ENCODE data around the gene GALNT13.

The GALNT13 gene

DNA sequence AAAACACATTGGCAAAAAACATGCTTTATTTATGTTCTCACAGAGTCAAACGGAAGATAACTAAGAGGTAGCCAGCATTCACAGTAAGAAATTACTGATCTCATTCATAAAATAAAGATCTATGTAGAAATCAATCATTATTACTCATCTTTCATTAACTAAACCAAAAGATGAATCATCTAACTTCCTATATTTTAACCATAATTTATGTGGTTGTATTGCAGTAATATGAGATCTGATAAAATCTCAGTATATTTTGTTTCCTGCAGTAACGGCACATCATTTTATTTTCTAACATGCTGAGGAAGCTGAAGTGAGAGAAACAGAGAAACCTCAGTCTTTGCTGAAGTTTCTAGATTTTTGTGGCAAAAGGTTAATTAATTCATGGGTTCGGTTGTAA is 375.8 kb downstream of the GALNT13 start:
- no peak overlapping the region for H3K27ac ChIP-seq (ENCODE audit: poor library complexity, severe bottlenecking)
- H3K36me3 ChIP-seq (ENCODE audit: low read depth): no peaks in the 10 kb centered on the region
- DNase-seq (ENCODE audit: low spot score): no peak

DNA sequence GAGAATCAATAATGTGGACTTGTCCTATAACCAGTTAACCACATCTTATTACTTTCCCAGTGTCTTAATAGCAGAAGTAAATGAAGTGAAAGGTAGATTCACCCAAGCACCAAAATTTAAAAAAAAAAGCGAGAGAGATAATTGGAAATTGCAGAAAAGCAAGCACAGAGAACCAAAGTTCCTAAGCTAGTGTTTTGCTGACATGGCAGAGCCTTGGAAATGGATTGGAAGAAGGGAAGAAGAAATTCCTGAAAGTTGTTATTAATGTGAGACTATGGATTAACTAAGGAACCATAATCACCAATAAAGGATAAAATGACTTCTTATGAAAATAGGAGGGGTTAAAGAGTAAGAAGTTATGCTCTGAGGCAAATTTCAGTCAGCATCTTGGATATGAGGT is 384.4 kb downstream of the GALNT13 start:
- no peak overlapping the region for H3K4me3 ChIP-seq (ENCODE audit: severe bottlenecking)
- H3K27ac ChIP-seq (ENCODE audit: poor library complexity, severe bottlenecking): no peak overlapping the region
- no peak for DNase-seq (ENCODE audit: low spot score)
- no peaks in the 10 kb centered on the region for H3K36me3 ChIP-seq (ENCODE audit: low read depth)
- TF ChIP-seq, protein P1, sequence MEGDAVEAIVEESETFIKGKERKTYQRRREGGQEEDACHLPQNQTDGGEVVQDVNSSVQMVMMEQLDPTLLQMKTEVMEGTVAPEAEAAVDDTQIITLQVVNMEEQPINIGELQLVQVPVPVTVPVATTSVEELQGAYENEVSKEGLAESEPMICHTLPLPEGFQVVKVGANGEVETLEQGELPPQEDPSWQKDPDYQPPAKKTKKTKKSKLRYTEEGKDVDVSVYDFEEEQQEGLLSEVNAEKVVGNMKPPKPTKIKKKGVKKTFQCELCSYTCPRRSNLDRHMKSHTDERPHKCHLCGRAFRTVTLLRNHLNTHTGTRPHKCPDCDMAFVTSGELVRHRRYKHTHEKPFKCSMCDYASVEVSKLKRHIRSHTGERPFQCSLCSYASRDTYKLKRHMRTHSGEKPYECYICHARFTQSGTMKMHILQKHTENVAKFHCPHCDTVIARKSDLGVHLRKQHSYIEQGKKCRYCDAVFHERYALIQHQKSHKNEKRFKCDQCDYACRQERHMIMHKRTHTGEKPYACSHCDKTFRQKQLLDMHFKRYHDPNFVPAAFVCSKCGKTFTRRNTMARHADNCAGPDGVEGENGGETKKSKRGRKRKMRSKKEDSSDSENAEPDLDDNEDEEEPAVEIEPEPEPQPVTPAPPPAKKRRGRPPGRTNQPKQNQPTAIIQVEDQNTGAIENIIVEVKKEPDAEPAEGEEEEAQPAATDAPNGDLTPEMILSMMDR (IDR thresholded peaks at IDR 0.05; ENCODE audit: poor library complexity, severe bottlenecking): no peak
- H3K27me3 ChIP-seq (ENCODE audit: insufficient read depth, poor library complexity, severe bottlenecking): no peaks in the 10 kb centered on the region
- H3K4me1 ChIP-seq (ENCODE audit: insufficient read depth, poor library complexity, severe bottlenecking): peaks cover 4% of the 10 kb centered on the region
- ATAC-seq (ENCODE audit: low read depth): no peak
- H3K9me3 ChIP-seq (ENCODE audit: severe bottlenecking): no peaks in the 10 kb centered on the region

More for the DNA sequence above, 375.8 kb downstream of the GALNT13 start:
- ATAC-seq (ENCODE audit: low read depth): peak; percentile 54
- TF ChIP-seq, protein P1 (IDR thresholded peaks at IDR 0.05; ENCODE audit: poor library complexity, severe bottlenecking): no peak
- Histone ChIP-seq H3K4me3 (ENCODE audit: severe bottlenecking) (no peak overlapping the region), H3K4me1 (ENCODE audit: insufficient read depth, poor library complexity, severe bottlenecking) (peaks cover 13% of the 10 kb centered on the region), H3K9me3 (ENCODE audit: severe bottlenecking) (no peaks in the 10 kb centered on the region), H3K27me3 (ENCODE audit: insufficient read depth, poor library complexity, severe bottlenecking) (no peaks in the 10 kb centered on the region)

DNA sequence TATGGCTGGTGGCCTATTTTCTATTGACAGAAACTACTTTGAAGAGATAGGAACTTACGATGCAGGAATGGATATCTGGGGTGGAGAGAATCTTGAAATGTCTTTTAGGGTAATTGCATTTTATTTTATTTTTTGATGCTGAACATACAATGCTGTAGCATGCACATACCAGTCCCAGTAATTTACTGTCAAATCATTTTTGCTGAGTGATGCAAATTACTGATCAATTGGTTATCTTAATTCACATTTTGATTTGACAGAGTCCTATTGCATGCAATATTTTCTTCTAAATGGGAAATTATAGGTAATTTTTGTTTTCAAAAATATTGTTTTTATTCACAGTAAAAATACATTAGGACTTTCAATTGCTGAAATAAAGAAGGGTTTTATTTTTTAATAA is 387.3 kb downstream of the GALNT13 start:
- Histone ChIP-seq H3K36me3 (ENCODE audit: low read depth) (no peaks in the 10 kb centered on the region), H3K4me1 (ENCODE audit: insufficient read depth, poor library complexity, severe bottlenecking) (peaks cover 31% of the 10 kb centered on the region), H3K27me3 (ENCODE audit: insufficient read depth, poor library complexity, severe bottlenecking) (no peaks in the 10 kb centered on the region), H3K4me3 (ENCODE audit: severe bottlenecking) (no peak overlapping the region), H3K27ac (ENCODE audit: poor library complexity, severe bottlenecking) (no peak overlapping the region), H3K9me3 (ENCODE audit: severe bottlenecking) (no peaks in the 10 kb centered on the region)
- DNase-seq (ENCODE audit: low spot score) (no peak), ATAC-seq (ENCODE audit: low read depth) (no peak)
- TF ChIP-seq, protein P1 (IDR thresholded peaks at IDR 0.05; ENCODE audit: poor library complexity, severe bottlenecking): no peak

DNA sequence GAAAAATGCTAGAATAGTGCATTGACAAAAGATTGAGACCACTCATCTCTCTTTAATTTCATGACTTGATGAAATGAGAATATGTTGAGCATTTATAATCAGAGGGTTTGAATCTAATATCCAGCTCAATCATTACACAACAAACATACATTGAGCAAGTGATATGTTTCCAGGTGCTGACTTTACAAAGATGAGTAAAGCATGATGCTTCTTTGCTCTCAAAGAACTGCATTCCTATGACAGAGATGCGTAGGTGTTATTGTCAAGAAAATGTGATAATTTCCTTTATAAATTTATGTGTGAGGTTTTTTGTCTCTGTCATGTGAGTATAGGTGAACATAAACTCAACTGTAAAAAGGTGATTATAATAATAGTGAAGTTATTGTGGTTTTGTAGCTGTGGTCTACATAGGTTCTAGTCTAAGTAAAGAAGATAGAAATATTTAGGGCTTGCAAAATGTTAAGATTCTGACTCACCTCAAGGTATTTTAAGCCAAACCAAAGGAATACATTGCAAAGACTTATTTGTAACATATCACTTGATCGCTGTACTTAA is 389.8 kb downstream of the GALNT13 start:
- Histone ChIP-seq H3K27ac (ENCODE audit: poor library complexity, severe bottlenecking) (peak overlapping the region; percentile 80), H3K36me3 (ENCODE audit: low read depth) (no peaks in the 10 kb centered on the region), H3K4me1 (ENCODE audit: insufficient read depth, poor library complexity, severe bottlenecking) (peaks cover 31% of the 10 kb centered on the region)

DNA sequence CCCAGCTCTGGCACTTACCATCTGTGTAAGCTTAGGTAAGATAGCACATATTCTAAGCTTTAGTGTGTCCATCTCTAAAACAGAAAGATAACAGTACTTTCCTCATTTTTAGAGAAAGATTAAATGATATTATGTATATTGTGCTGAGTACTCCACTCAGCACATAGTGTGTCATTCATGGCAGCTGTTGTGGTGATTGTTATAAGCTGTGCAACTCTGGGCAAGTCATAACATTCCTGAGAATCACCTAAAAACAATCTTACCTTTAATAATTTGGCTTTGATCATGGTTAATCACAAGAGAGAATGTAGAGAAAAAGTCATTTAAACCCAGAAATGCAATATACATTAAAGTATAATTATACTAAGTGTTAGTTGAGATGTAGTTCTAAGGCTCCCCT is 391.5 kb downstream of the GALNT13 start:
- Histone ChIP-seq H3K36me3 (ENCODE audit: low read depth) (no peaks in the 10 kb centered on the region), H3K4me3 (ENCODE audit: severe bottlenecking) (no peak overlapping the region), H3K9me3 (ENCODE audit: severe bottlenecking) (no peaks in the 10 kb centered on the region), H3K27ac (ENCODE audit: poor library complexity, severe bottlenecking) (peak overlapping the region; percentile 80), H3K27me3 (ENCODE audit: insufficient read depth, poor library complexity, severe bottlenecking) (no peaks in the 10 kb centered on the region), H3K4me1 (ENCODE audit: insufficient read depth, poor library complexity, severe bottlenecking) (peaks cover 31% of the 10 kb centered on the region)
- TF ChIP-seq, protein P1 (IDR thresholded peaks at IDR 0.05; ENCODE audit: poor library complexity, severe bottlenecking): no peak
- peak; percentile 7; the same call in 1 of the 3 replicates for ATAC-seq (ENCODE audit: low read depth)
- no peak for DNase-seq (ENCODE audit: low spot score)

More for the DNA sequence above, 389.8 kb downstream of the GALNT13 start:
- no peak overlapping the region for H3K4me3 ChIP-seq (ENCODE audit: severe bottlenecking)
- H3K9me3 ChIP-seq (ENCODE audit: severe bottlenecking): no peaks in the 10 kb centered on the region
- TF ChIP-seq, protein P1 (IDR thresholded peaks at IDR 0.05; ENCODE audit: poor library complexity, severe bottlenecking): no peak
- no peaks in the 10 kb centered on the region for H3K27me3 ChIP-seq (ENCODE audit: insufficient read depth, poor library complexity, severe bottlenecking)
- DNase-seq (ENCODE audit: low spot score) (no peak), ATAC-seq (ENCODE audit: low read depth) (peak; percentile 66)

Data from RWPE2 (cell line).